NCI-H748 treated with DMSO at 0.1 percent for 48 hours (cell line): ENCODE data around the gene S100A8.

Experiments
- DNase-seq: peaks from one replicate; lab custom pipeline; 2025; lab: John Stamatoyannopoulos, UW

S100A8 gene

DNA sequence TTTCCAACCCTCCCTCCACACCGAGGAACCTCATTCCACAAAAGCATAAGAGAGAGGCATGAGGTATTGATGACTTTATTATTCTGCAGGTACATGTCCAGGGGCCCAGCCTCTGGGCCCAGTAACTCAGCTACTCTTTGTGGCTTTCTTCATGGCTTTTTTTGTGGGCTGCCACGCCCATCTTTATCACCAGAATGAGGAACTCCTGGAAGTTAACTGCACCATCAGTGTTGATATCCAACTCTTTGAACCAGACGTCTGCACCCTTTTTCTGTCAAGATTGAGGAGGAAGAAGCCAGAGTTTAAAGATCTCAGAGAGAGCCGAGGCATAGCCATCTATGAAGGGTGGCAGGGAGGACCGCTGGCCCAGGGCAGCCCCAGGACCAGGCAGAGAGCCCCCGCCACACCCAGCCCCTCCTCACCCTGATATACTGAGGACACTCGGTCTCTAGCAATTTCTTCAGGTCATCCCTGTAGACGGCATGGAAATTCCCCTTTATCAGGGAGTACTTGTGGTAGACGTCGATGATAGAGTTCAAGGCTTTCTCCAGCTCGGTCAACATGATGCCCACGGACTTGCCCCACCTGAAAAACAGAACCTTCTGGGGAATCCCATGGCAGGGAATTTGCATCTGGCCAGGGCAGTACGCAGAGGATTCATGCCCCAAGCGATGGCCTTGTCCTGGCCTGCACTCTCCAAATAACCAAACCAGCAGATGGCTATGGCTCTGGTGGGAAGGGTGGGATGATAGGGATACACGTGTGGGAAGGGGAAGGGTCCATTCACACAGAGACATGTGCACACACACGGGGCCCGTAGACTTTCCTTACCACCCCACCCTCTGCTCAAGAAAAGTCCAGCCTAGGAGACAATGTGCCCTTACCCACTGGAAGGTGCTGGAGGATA, 647 bp downstream of the S100A8 start:
- DNase-seq = no peak

DNA sequence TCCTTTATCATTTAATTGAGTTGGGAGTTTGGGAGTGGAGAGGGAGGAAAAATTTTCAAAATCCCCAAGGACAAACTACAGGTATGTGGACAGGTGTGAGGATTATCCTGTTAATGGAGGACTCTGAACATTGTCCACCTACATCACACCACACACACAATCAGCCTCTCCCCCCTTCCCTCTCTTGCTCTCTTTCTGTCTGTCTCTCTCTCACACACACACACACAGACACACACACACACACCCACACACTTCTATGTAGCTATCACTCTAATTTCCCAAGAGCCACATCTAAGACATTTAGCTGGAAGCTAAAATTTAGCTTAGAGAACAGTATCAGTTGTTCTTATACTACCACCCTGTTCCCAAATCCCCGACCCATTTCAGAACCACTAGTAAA, 1.5 kb downstream of the S100A8 start:
- DNase-seq = no peak

DNA sequence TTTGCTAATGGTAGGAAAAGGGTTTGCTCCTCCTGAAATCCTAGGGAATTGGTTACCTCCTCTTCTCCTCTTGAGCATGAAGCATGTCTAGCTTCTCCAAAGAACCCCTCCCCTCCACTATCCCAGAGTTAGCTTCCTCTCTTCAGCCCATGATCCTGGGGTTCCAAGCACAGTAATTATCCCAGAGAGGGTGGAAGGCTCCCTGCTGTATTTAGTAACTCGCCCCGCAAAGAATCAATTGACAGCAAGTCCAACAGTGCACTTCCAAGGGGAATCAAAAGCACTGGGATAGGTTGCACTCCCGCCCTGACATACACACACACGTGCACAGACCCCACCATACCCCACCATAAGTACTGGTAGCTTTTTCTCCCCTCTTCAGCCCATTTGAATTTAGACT, 3.1 kb downstream of the S100A8 start:
- no peak for DNase-seq

DNA sequence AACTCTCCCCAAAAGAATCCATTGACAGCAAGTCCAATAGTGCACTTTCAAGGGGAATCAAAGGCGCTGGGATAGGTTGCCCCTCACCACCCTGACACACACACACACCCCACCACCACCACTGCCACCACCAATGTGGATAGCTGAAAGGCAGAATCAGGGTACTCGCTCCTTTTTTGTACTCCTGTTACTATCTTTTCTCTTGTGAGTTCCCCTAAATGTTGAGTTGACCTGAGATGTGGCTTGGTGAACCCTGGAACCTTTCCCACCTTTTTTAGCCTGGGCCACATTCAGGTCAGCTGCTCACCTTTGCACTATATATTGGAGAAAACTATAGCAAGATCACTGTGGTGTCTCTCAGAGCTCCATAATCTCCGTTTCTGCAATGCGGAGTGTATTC, 3.9 kb downstream of the S100A8 start:
- no peak for DNase-seq

DNA sequence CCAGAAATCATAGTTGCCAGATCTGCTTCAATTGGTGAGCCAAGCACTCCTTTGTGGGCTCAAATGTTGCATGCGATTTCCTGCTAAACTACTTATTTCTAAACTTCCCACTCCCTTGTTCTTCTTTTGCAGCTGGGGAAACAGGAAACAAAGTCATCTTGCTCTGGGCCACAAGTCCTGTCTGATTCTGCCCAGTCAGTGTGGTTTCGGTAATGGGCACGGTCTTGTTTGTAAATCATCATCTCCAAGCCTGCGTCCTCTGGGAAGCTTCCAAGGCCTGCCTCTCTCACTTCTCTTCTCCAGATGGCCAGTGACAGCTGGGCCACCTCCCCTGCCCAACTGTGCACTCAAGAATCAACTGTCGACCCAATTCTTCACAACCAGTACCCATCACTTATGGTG, 4.4 kb downstream of the S100A8 start:
- DNase-seq = no peak

DNA sequence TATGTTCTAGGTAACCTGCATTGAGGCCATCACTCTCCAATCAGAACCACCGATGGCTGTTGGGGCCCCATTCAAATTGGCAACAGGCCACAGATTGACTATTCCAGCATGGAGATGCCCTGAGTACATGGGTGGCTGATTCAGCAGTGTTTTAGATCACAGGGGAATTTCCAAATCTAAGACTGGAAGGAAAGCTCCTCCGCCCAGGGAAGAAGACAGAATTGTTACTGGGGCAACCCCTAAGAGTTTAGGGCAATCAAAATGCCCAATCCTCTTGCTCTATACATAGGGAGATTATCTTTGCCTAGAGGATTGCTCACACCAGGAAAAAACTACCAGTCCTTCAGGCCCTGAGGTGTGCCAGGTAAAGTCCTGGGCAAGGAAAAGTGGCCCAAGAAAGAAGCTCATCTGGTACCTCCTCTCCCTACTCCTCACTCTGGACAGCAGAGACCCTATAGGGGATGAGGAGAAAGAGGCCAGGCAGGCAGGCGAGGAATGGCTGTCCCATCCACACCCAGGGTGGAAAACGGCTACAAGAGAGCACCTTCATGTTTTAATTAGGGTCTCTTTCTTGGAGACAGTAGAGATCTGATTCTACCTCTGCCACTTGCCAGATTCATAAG, 5.8 kb downstream of the S100A8 start:
- no peak for DNase-seq

DNA sequence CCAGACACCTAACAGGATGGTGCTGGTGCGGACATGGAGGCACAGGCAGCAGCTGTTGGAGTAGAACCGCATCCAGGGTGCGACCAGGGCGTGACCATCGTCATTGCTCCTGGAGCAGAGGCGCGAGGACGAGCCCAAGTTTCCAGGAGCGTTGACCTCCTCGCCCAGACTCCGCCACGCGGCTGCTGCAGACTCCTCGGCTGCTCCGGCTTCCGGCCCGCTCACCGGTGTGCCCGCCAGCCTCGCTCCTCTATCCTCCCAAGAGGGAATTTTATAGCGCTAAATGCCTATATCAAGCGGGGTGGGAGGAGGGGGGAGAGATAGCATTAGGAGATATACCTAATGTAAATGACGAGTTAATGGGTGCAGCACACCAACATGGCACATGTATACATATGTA, 10.2 kb downstream of the S100A8 start:
- no peak for DNase-seq

DNA sequence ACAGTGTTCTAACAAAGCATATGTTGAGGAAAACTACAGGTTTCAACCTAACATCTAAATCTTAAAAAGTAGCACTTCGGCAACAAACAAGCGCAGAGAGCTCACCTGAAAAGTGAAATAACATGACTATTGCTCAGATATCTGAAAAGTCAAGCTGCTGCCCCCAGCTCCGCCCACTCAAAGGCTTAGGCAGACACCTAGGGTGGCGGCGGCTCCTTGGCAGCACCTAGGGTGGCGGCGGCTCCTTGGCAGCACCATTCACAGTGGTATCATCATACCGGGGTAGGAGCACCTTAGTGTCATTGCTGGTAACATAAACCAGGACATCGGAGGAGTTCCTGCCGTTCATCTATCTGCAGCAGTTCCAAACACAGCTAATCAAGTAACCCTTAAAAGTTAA, 11.3 kb downstream of the S100A8 start:
- DNase-seq = no peak

DNA sequence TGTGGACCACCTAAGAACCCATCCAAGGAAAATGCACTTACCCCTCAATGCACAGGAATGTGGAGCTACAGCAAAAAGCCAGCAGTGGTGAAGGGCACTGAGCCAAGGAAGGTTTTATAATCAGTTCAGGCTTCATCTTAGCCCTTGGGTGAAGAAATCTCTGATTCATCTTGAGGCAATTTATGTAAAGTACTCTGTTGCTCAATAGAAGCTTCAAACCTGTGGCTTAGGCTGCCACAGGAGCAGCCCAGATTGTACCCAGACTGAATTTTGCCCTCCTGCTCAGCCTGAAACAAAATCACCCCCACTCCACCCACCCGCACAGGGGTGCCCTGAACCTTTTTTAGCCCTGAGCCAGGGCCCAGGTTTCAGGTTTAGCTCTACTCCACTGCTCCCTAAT, 15.4 kb downstream of the S100A8 start, which contains the start of gene S100A12:
Gene S100A12, minus strand, starts transcription at position 111 of the 400 bp plus-strand sequence. CDS start 1,029 bp downstream, outside the sequence.
- no peak for DNase-seq

DNA sequence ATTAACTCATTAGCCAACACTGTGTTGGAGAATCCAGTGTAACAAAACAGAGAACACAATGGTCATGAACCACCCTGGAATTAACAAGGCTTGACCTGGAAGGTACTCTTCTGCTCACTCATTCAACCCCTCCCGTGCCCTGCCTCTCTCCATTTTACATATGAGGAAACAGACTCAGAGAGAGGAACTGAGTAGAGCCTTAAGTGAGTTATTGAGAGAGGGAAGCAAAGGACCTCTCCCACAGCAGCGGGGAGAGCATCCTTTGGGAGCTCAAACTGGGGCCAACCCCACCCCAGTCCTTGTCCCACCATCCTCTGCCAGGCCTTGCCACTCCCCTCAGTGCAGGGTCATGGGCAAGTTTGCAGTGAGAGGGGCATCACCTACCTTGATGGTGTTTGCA, 16.8 kb downstream of the S100A8 start:
- no peak for DNase-seq

DNA sequence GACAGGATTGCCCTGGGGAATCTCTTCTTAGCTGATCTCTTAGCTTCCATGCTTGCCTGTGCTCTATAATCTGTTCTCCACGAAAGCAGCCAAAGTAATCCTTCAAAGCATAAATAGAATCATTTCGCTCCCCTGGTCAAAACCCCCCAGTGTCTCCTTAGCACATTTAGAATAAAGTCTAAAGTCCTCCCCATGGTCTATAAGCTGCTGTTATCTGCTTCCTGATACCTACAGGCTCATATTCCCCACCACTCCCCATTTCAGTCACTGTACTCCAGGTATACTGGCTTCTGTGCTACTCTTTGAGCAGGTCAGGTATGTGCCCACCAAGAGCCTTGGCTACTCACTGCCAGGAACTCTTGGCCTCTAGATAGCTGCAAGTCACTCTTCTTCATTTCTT, 18.3 kb downstream of the S100A8 start:
- no peak for DNase-seq

DNA sequence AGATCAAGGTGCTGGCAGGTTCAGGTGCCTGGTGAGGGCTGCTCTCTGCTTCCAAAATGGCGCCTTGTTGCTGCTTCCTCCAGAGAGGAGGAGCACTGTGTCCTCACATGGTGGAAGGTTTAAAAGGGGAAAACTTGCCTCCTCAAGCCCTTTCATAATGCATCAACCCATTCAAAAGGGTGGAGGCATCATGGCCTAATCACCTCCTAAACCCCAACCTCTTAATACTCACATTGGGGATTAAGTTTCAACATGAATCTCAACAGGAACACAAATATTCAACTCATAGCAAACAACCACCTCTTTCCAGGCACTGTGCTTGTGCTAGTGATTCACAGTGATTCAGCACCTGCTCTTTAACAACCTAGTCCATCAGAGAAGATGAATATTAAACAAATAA, 19.6 kb downstream of the S100A8 start:
- DNase-seq = no peak

DNA sequence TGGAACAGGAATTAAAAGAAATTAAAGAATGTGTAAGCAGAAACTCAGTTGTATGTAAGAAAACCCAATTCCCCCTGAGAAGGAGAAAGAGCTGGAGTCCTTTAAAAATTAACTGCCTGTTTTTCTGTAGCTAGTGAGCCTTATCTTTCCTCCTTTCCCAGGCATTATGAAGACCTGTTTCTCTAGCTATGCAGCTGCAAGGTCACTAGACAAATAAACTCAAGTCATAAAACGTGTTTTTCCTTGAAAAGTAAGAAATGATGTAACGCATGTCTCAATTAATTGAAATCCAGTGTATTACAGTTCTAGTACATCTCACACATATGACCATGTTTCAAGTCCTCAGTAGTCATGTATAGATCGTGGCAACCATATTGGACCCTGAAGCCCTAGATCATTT, 20.7 kb downstream of the S100A8 start:
- no peak for DNase-seq

DNA sequence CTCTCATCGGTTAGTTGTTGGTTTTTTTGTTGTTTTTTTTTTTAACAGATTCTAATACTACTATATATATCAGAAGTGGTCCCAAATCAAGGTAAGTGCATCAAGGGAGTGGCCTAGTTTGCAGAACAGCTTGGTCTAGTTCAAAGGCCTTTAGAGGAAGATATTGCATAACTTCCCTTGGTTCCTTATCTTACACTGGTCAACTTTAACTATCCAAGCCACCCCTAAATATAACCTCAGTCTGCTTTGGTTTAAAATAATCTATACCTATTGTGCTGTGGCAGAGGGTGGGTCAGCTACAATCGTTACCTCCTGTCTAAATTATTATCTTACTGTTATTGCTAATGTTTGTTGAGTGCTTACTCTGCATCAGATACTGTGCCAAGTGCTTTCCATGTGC, 22.4 kb downstream of the S100A8 start:
- no peak for DNase-seq

DNA sequence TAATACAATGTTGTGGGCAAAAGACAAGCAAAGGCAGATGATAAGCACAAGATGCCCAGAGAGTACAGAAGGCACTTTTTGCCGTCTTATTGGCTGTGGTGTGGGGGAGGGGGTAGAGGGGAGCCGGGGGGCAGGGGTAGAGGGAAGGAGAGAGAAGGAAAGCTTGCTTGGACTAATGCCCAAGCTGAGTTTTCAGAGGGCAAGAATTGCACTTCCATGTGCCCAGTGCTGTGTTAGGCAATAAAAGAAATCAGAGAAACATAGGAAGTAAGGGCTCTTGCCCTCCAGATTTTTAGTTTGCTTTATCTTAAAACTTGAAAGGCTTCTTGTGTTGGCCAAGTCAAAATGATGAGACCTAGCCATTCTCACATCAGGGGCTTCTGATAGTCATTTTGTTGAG, 23.8 kb downstream of the S100A8 start:
- DNase-seq = no peak

DNA sequence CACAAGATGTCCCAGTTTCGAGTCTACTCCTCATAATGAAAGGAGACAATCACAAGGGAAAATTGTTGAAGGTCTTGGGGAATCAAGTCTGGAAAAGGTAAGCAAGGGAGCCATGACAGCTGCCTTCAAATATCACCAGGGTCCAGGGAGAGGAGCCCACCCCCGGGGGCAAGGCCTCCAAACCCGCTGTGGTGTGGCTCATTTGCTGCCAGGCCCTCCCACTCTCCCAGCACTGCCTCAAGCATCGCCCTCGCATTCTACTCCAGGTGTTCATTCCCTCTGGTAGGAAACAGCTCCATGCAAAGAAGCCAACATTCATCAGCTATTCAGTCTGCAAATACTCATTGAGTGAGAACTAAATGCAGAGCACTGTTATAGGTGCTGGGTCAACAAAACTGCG, 24.6 kb downstream of the S100A8 start:
- no peak for DNase-seq

DNA sequence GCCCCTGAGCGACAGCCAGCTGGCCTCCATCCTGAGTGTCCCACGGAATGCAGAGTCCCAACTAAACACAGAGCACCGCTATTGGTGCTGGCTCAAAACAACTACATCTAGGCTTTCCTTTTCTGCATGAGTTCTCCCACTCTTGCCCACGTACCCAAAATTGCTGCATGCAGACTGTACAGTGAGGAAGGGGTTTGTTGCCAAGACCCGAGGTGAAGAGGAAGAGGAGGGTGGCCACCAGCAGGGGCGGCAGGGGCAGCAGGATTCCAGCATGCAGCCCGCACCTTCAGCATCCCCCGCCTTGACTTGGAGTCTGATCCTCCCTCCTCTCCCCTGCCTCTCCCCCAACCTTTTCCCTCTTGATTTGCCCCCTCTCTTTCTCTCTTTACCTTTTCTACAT, 25.2 kb downstream of the S100A8 start:
- DNase-seq = no peak

DNA sequence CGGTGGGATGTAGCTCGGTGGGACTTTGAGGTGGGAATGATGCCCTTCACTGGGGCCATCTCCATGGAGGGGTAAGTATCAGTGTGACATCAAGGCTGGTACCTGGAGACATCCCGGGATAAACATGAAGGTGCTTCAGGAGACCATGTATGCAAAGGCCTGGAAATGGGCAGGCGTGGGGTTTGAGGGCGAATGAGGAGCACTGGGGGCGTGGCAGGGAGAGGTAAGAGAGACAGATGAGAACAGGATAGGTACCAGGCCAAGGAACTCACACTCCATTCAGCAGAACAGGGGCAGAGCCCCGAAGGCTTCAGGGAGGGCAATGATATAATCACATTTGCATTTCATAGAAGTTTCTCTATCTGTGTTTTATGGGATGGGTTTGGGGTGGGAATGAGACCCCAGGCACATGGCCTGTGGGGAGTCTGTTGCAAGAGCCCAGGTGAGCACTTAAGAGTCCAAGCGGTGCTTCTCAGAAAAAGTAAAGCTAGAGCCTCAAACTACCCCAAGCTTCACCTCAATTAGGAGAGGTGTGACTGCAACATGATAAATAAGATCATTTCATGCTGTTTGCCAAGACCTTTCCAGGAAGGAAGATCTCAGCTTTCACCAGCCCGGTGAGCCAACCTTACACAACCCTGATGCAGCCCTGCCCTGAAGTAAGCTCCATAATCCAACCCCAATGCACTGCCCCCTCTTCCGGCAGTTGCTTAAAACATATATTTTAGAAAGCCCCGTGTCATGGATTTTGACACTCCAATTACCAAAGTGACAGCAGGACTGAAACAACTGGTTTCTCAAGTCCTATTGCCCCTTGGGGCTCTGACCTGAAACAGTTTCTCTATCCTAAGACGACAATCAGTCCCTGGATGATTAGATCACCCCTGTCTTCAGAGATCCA, 25.9 kb downstream of the S100A8 start:
- no peak for DNase-seq

DNA sequence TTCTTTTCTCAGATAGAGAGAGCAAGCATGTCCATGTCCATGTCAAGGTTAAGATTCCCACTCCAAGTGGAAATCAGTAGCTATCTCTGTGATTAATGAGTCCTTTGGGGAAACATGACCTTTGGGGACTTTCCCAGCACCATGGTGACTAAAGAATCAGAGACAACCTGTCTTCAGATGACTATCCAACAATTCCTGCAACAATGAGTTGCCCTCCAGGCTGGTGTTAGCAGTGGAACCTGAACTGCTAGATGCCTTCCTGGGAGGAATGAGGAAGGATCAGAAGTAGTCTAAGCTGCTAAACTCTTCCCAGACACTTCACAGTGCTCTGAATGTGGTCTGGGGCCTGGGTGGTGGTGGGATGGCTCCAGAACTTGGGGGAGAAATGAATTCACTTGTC, 26.7 kb downstream of the S100A8 start:
- no peak for DNase-seq

DNA sequence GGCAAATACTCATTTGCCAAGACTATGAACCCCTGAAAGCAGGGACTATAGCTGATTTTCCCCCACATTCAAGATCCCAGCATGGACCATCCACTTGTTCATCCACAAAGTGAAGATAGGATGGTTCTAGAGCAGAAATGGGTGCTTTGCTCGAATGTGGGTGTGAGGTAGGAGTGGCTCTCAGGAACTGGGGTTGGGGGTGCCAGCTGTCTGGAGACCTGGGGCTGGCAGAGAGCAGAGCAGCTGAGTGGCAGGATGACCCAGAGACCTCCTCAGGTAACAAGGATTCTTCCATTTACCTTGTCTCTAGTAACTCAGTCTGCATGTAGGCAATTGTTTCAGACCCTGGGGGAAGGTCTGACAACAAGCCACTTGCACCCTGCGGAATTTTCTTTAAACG, 27.2 kb downstream of the S100A8 start:
- DNase-seq = no peak

DNA sequence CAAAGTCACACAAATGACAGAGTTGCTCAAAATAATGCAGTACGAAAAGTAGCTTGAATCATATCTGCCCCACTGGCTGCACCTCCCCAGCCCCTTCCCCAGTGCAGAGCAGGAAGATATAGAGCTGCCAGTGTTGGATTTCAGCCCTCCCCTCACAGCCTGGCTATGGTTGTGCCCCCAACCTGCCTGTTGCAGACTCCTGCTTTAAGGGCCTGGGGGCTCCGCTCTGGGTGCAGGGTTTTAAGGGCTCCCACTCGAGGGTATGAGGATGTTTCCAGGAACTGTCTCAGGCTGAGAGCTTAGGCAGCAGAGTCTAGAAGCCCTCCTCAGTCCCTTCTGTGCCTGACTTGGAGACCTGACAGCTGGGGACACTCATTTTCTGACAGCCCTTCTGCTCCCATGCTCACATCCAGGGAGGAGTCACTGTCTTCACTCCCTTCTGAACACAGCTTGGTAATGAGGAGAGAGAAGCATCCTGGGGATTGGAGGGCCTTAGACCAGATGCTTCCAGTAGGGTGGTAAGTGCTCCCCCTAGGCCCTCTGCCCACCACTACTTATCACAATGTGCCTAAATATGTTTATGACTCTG, 28.6 kb downstream of the S100A8 start:
- no peak for DNase-seq

DNA sequence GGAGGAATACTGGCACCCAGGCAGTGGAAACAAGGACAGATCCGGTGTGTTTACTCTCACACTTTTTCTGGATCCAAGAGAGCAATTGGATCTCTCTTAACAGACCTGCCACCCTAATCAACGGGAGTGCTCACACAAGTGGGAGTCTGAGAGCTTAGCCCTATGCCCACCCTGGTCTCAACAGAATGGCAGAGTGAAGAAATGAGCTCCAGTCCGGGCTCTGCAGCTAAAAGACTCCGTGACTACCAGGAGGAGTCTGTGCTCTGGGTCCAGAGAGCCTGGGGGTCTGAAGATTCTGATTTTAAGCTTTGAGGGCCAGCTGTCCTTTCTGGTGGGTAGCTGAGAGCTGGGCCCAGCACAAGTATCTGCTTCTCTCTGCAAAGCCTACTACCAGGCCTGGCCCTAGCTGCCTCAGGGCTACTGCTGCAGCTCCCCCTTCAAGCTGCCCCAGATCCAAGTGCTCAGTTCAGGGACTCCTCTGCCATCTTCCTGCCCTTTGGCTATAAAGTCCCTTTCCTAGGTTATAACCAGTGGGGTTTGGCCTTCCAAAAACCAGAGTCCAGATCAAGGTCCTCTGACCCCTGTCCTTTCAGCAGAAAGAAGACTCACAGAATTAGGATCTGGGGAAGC, 29.3 kb downstream of the S100A8 start:
- DNase-seq = no peak
